GM21367 (cell line): ENCODE measurements around the gene MARCHF3.
"Not testable (repeated sequence)": the region's sequence is repeated elsewhere in the genome, so short reads cannot be mapped to it uniquely, and the experiment has no call there.

Experiments used
- ATAC-seq: cut with Tn5 transposase; IDR thresholded peaks from one replicate; pipeline ENCODE4 v1.9.1; 2021; ENCODE audit not compliant: unreplicated experiment

MARCHF3 gene

DNA sequence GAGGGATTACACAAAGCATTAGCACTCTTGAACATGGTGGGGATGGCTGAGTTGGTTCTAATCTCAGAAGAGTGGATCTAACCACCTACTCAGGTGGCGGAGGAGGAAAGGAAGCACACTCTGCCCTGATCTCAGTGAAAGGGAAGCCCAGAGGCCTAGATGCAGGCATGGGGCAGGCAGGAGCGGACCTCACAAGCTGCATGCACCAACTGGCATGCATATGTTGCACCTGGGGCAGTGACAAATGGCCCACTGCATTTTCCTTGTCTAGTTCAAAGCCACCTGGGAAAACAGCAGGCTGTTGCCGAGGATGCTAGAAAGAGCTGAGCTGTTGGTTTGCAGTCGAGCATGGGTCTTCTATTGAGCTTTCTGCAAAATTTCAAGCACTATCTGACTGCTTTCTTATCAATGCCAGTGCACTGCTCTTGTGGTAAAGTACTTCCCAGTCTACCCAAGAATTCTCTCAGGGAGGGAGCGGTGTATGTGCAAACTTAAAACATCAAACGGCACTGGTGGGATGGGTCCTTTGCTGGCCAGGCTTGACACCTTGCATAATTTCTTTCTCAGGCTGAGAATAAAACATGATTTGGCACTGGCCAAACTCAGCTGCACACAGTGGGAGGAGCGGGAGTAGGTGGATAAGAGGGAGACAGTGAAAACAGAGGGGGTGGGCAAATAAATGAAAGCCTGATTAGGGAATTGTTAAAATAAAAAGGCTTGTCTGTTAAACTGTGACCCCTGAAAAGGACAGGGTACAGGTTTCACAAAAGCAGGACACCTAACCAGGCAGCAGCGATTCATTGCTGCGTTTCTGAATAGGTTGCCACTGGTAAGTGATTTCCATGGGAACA lies 108.9 kb downstream of the MARCHF3 start:
- no peak for ATAC-seq

DNA sequence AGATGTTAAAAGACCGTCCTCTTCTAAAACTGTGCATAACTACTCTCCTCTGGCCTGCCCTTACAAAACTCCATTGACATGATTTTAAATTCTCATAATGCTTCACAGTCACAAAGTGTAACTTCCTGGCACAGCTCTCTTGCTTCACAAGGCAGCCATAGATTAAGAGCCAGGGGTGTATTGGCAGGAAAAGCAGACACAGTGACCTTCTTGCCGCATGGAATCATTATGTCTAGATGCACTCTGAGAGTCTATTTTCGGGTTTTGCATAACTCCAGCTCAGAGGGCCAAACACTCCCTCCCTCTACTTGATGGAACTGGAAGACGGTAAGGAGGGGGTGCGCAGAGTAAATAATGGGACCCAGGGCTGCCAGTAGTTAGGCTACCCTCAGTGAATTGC lies 110.1 kb downstream of the MARCHF3 start:
- ATAC-seq: no peak

DNA sequence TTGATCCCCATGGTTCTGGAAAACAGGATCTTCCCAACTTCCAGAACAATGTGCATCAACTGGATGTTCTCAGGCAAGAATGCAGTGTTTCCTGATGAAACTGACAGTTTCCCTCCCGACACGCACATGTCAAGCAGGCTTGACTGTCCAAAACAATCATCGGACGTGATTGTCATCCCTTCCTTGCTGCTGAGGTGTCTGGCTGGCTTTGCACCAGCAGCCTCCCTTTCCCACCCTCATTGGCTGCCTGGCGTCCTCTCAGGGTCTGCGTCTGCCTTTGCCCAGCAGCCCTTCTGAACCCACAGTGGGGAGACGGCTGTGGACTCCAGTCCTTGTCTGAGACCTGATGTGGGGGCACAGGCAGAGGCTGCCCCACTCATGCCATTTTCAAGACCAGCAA lies 110.8 kb downstream of the MARCHF3 start:
- ATAC-seq: no peak

DNA sequence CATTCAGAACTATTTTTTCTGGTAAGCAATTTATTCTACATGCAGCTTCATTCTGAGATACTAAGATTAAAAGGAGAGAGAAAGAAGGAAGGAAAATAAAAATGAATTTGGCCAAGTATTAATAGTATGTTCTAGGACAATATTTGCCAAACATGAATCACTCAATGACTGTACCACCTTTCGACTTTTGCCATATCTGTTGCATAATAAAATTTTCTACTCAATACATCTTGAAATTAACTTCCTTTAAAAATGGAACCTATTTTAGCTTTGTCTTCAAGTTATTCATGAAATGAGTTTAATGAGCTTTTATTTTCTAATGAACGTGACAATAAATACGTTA lies 111.8 kb downstream of the MARCHF3 start:
- ATAC-seq: no peak

GRCh38 chr5:126917918-126918614 lies 112.3 kb downstream of the MARCHF3 start:
- no peak for ATAC-seq

DNA sequence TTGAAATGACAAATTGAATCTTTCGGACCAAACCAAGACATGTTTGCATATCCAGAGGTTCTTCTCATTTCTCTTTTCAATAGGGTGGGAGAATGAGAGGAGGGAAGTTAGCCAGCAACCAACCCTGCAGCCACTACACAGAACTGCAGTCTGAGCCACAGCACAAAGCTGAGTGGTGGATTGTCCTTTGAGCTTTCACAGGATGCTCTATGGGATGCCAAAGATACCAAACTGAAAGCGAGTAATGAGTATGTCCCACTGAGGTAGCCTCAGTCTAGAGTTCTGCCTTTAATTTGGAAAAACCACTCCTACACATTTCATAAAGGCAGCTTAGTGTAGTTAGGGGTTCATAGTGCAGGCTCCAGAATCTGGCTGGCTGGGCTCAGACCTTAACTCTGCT lies 114.9 kb downstream of the MARCHF3 start:
- no peak for ATAC-seq

DNA sequence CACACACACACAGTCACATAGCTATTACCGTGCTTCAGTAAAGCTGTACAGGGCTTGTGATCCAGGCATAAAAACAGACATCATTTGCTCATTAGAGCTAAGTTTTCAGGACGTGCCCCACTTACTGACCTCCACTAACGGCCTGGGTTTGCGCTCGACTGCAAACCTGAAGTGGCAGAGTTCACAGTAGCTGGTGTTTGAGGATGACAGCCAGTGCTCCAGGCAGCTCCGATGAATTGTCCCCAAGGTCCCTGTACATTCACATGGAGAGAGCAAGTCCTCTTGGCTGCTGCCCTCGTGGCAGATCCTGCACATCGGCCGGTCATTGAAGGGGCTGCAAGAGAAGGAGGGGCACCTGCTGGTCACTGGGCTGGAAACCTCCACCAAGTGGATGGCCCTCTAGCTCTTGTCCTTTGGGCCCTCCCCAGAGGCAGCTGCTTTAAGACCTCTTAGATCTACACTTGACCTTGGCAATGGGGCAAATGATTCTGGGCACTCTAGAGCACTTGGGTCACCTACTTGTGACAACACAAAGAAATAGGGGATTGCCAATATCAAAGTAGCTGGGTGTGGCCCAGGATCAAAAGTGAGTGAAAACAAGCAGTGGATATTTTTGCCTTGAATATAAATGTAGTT lies 115.4 kb downstream of the MARCHF3 start:
- ATAC-seq: no peak

DNA sequence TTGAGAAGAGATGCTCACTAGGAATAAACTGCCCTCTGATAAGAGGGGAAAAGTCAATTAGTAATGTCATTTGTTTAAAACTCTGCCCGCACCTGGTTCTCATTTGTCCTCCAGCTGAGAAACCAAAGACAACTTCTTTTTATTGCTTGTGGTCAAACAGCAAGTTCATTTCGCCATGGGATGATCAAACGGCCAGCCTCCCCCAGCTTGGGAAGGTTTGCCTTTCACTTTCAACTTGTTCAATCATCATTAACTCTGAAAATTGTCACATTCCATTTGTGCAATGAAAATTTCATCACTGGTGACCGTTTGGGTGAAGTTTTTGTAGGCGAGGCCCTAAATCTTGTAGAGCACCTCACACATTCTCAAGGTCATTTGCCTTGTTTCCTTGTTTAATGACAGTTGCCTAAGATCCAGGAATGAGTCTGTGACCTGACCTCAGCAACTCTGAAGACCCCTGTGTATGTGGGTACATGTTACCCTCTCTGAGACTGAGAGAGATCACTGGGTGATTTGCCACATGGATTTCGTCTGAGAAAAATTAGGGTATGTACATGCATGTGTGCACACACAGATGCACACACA lies 117.7 kb downstream of the MARCHF3 start:
- ATAC-seq: no peak

GRCh38 chr5:126911986-126912385 lies 118.4 kb downstream of the MARCHF3 start:
- no peak for ATAC-seq

DNA sequence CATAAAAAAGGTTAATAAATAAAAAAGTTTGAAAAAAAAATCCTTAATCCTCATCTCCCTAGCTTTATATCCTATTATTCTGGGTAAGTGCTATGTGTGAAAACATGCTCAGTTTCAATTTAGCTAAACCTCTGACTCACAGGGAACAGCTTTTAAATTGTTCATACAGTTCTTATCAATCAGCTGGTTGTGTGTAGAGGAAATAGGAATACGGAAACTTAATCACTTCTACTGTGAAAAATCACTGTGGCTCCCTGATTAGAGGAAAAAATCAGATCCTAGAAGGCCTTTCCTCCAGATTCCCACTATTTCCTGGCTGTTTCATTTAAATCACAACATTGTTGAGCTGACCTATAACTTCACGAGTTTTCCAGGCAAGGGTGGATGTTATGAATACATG lies 120.5 kb downstream of the MARCHF3 start:
- ATAC-seq: no peak

DNA sequence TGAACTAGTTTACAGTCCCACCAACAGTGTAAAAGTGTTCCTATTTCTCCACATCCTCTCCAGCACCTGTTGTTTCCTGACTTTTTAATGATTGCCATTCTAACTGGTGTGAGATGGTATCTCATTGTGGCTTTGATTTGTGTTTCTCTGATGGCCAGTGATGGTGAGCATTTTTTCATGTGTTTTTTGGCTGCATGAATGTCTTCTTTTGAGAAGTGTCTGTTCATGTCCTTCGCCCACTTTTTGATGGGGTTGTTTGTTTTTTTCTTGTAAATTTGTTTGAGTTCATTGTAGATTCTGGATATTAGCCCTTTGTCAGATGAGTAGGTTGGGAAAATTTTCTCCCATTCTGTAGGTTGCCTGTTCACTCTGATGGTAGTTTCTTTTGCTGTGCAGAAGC lies 126.0 kb downstream of the MARCHF3 start:
- ATAC-seq: not testable (repeated sequence)

DNA sequence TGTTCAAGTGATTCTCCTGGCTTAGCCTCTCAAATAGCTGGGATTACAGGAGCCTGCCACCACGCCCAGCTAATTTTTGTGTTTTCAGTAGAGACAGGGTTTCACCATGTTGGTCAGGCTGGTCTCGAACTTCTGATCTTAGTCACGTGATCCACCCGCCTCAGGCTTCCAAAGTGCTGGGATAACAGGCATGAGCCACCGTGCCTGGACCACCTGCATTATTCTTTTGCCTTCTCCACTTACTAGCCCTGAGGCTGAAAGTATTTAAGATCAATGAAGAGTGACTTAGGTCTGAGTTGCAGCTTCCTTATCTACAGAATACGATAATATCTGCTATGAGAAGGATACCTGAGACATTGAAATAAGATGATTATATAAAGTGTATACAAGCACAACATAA lies 129.6 kb downstream of the MARCHF3 start:
- no peak for ATAC-seq

- ATAC-seq: no peak
These were observed 130.9 kb downstream of the MARCHF3 start for GRCh38 chr5:126899476-126899875.

- no peak for ATAC-seq
These were observed 132.3 kb downstream of the MARCHF3 start for GRCh38 chr5:126897851-126898630.

DNA sequence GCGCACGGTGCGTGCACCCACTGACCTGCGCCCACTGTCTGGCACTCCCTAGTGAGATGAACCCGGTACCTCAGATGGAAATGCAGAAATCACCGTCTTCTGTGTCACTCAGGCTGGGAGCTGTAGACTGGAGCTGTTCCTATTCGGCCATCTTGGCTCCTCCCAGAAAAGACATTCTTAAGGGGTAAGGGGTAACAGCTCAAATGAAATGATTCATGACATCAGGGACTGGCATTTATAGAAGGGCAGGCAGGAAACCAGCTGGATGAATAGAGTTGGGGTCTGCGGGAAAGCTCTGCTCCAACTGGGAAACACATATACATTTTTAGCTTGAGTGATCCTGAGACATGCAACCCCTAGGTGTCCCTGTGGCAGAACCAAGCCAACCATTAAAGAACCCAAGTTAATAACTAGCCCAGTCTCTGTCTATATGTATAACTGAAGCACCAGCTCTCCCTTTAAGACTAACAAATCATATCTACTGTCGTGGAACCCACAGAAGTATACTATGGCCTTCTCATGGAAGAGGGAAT lies 134.1 kb downstream of the MARCHF3 start:
- ATAC-seq: no peak

DNA sequence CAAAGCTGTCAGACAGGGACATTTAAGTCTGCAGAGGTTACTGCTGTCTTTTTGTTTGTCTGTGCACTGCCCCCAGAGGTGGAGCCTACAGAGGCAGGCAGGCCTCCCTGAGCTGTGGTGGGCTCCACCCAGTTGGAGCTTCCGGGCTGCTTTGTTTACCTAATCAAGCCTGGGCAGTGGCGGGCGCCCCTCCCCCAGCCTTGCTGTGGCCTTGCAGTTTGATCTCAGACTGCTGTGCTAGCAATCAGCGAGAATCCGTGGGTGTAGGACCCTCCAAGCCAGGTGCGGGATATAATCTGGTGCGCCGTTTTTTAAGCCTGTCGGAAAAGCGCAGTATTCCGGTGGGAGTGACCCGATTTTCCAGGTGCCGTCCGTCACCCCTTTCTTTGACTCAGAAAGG lies 134.6 kb downstream of the MARCHF3 start:
- ATAC-seq: not testable (repeated sequence)

GRCh38 chr5:126890414-126890813 lies 139.9 kb downstream of the MARCHF3 start:
- ATAC-seq: not testable (repeated sequence)

DNA sequence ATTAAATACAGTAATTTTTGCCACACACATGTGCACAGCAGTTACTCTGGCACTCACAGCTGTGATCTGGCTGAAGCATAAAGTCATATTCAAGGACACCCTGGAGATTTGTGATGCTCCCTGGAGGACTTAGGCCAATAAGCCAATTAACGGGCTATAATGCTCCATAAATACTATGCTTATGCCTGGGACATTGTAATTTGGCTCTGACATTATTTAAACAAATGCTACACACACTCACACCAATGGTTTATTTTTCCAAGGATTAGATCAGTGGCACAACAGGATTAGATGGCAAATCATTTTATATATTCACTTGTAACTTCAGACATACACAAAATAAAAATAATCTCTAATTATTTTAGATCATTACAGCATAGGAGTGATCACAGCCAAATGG lies 142.2 kb downstream of the MARCHF3 start:
- no peak for ATAC-seq

DNA sequence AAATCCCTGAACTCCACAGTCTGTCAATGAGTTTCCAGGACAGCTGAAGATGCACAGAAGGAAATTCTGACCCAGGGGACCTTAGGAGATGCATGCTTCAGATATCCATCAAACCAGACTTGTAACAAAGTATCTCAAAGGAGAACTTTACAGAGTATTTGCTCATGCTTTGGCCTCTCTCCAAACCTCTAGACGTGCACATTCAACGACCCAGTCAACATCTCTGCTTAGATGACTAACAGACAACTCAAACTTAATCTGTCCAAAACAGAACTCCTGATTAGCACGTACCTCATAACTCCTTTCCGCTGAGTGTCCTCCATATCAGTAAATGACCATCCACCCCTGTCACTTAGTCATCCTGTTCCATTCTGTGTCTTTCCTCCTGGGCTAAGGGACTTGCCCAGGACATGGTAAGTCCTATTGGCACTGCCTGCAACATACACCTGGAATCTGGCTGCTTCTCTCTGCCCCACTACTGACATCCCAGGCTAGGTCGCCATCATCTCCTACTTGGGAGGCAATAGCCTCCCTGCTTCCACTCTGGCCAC lies 146.0 kb downstream of the MARCHF3 start:
- ATAC-seq: no peak

- ATAC-seq: no peak
These were observed 146.7 kb downstream of the MARCHF3 start for GRCh38 chr5:126883564-126884245.
